ENCODE data around the gene RBM33. TPM values are rescaled to one million over a fixed set of nuclear protein-coding genes. Genes with fewer than 3 reads are reported as not detected.

RBM33 gene
- total RNA-seq, 2 donors from 2014 or later: 86.8 to 87.1 TPM

DNA sequence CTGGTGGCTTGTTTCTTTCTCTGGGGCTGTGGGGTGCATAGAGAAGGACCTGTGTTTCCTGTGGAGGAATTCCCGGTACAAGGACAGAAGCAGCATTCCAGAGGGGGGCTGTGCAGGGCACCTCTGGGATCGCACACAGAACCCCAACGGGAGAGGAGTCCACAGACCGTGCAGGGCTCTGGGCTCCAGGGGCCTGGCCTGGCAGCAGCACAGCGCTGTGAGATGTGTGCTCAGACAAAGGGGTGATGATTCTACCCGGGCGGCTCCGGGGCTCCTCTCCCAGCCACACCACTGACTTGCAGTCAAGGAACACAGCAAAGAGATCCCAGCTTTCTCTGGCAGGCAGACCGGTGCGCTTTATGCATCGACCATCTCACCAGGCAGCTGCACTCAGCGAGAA lies 174.7 kb downstream of the RBM33 start:
- no peak overlapping the region for H3K4me3 ChIP-seq (ENCODE audit: low read length)
- H3K9me3 Mint-ChIP-seq: no peaks in the 10 kb centered on the region
- no peaks in the 10 kb centered on the region for H3K4me1 Mint-ChIP-seq
- peaks cover 22% of the 10 kb centered on the region for H3K27me3 Mint-ChIP-seq (ENCODE audit: insufficient read depth)
- no peak overlapping the region for H3K9ac ChIP-seq (ENCODE audit: extremely low read depth, low read length, poor library complexity, severe bottlenecking)
- no peak overlapping the region for H3K27ac ChIP-seq (ENCODE audit: low read depth, low read length)
- H3K27me3 ChIP-seq (ENCODE audit: control insufficient read depth, insufficient read depth, low read length, poor library complexity, severe bottlenecking): peaks cover 15% of the 10 kb centered on the region
- no peaks in the 10 kb centered on the region for H3K9me3 ChIP-seq (ENCODE audit: control insufficient read depth, low read length)
- no peak overlapping the region for H3K27ac Mint-ChIP-seq
- TF ChIP-seq CTCF (conservative IDR thresholded peaks at IDR 0.05): no peak
- H3K36me3 ChIP-seq (ENCODE audit: control insufficient read depth, insufficient read depth, low read length): no peaks in the 10 kb centered on the region
- 92% methylated on average over 8 to 12 of the region's 12 CpGs for WGBS, 2 experiments (ENCODE audit: insufficient coverage in 1 of 2, insufficient read length in 1 of 2)
- no peaks in the 10 kb centered on the region for H3K4me1 ChIP-seq (ENCODE audit: control insufficient read depth, insufficient read depth, low read length)
- no peaks in the 10 kb centered on the region for H3K36me3 Mint-ChIP-seq (ENCODE audit: low read depth)
- no peak for DNase-seq
- no peak overlapping the region for H3K4me3 Mint-ChIP-seq

GRCh38 chr7:155820246-155820645 lies 175.8 kb downstream of the RBM33 start:
- Histone ChIP-seq H3K4me3 (ENCODE audit: low read length) (no peak overlapping the region), H3K27ac (ENCODE audit: low read depth, low read length) (no peak overlapping the region), H3K9me3 (ENCODE audit: control insufficient read depth, low read length) (no peaks in the 10 kb centered on the region), H3K9ac (ENCODE audit: extremely low read depth, low read length, poor library complexity, severe bottlenecking) (no peak overlapping the region), H3K27me3 (ENCODE audit: control insufficient read depth, insufficient read depth, low read length, poor library complexity, severe bottlenecking) (peaks cover 8% of the 10 kb centered on the region), H3K36me3 (ENCODE audit: control insufficient read depth, insufficient read depth, low read length) (no peaks in the 10 kb centered on the region), H3K4me1 (ENCODE audit: control insufficient read depth, insufficient read depth, low read length) (no peaks in the 10 kb centered on the region)
- no peak for DNase-seq
- H3K27me3 Mint-ChIP-seq (ENCODE audit: insufficient read depth): peaks cover 19% of the 10 kb centered on the region
- no peaks in the 10 kb centered on the region for H3K9me3 Mint-ChIP-seq
- TF ChIP-seq CTCF (conservative IDR thresholded peaks at IDR 0.05): no peak
- no peak overlapping the region for H3K27ac Mint-ChIP-seq
- H3K4me1 Mint-ChIP-seq: no peaks in the 10 kb centered on the region
- 94 to 96% methylated on average over 11 to 18 of the region's 18 CpGs for whole genome bisulfite sequencing, 2 experiments (ENCODE audit: insufficient coverage in 1 of 2, insufficient read length in 1 of 2)
- H3K4me3 Mint-ChIP-seq: no peak overlapping the region
- H3K36me3 Mint-ChIP-seq (ENCODE audit: low read depth): no peaks in the 10 kb centered on the region

DNA sequence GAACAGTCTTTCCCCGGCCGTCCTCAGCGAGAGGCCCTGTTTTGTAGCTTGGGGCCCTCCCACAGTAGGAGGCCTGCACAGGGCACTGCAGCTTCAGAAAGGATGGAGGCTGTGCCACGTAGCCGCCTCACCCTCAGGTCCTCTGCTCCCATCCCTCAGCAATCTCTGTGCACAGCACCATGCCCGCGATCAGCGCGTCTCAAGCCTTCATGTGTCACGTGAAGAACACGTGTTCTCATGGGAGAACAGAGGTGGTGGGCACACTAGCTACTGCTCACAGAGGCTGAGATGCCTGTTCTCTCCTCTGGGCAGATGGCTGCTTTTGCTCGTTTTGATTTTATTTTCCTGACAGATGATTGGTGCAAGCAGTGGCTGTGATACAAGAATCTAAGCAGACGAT lies 176.3 kb downstream of the RBM33 start:
- Mint-ChIP-seq H3K4me1 (no peaks in the 10 kb centered on the region), H3K27ac (no peak overlapping the region), H3K4me3 (no peak overlapping the region), H3K36me3 (ENCODE audit: low read depth) (no peaks in the 10 kb centered on the region), H3K27me3 (ENCODE audit: insufficient read depth) (peaks cover 14% of the 10 kb centered on the region), H3K9me3 (no peaks in the 10 kb centered on the region)
- Histone ChIP-seq H3K4me1 (ENCODE audit: control insufficient read depth, insufficient read depth, low read length) (no peaks in the 10 kb centered on the region), H3K27me3 (ENCODE audit: control insufficient read depth, insufficient read depth, low read length, poor library complexity, severe bottlenecking) (peaks cover 4% of the 10 kb centered on the region), H3K36me3 (ENCODE audit: control insufficient read depth, insufficient read depth, low read length) (no peaks in the 10 kb centered on the region), H3K9me3 (ENCODE audit: control insufficient read depth, low read length) (no peaks in the 10 kb centered on the region), H3K9ac (ENCODE audit: extremely low read depth, low read length, poor library complexity, severe bottlenecking) (no peak overlapping the region), H3K4me3 (ENCODE audit: low read length) (no peak overlapping the region), H3K27ac (ENCODE audit: low read depth, low read length) (no peak overlapping the region)
- DNase-seq: no peak
- 85 to 90% methylated on average over 13 of the region's 13 CpGs for WGBS, 2 experiments (ENCODE audit: insufficient coverage in 1 of 2, insufficient read length in 1 of 2)
- TF ChIP-seq CTCF (conservative IDR thresholded peaks at IDR 0.05): no peak
